PFSK-1 (cell line): ENCODE data around the gene HOXB2.

Experiments used
- FOXP2 ChIP-seq: optimal IDR thresholded peaks from 2 replicates; pipeline ENCODE3; 2011; ENCODE audit warnings: borderline replicate concordance, control low read depth, inconsistent platforms; ENCODE audit not compliant: insufficient read depth; ENCODE audit errors: extremely low read length, extremely low read depth
- REST ChIP-seq, 2 experiments: IDR thresholded peaks; 2 replicates each; pipeline versions ENCODE4 v1.6.1 to v1.8.0; 2011 to 2012; ENCODE audit warnings: low read depth in 2 of 2, low read length in 2 of 2, control low read depth in 1 of 2, inconsistent platforms in 1 of 2, mild to moderate bottlenecking in 1 of 2, moderate library complexity in 1 of 2; ENCODE audit not compliant: insufficient read depth in 1 of 2
- SIN3A ChIP-seq: IDR thresholded peaks from 2 replicates; pipeline ENCODE4 v1.6.1; 2012; ENCODE audit warnings: mild to moderate bottlenecking, low read length, moderate library complexity, borderline replicate concordance; ENCODE audit not compliant: insufficient read depth
- TAF1 ChIP-seq: IDR thresholded peaks from 2 replicates; pipeline ENCODE4 v1.6.1; 2012; ENCODE audit warnings: low read length, control low read depth, borderline replicate concordance; ENCODE audit not compliant: insufficient read depth

DNA sequence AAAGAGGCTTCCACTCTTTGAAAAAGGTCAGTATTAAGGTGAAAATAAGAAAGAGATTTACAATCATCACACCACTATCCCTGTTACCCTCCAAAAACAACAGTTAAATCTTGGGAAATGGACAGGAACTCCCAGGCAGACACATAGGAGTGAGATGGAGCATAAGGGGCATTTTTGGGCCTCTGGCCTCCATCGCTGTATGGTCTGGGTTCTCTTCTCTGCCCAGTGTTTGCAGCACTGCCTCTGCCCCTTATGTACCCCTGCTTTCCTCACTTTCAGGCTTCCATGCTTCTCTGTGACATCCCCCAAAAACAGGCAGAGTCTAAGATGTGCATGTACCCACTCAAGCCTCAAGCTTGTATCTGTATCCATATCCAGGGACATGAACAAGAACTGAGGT, 630 bp upstream of the HOXB2 start:
- TF ChIP-seq FOXP2 (no peak), SIN3A (no peak), REST (IDR thresholded peaks at IDR 0.05; ENCODE audit: insufficient read depth in 1 of 2, low read depth in 2 of 2, low read length in 2 of 2) (no peak), TAF1 (no peak)
